NCI-H2227 treated with DMSO at 0.1 percent for 48 hours (cell line): Measurements from ENCODE around the gene EVI2A.

Experiments used
- DNase-seq: peaks from one replicate; lab custom pipeline; 2025; lab: John Stamatoyannopoulos, UW

The EVI2A gene

DNA sequence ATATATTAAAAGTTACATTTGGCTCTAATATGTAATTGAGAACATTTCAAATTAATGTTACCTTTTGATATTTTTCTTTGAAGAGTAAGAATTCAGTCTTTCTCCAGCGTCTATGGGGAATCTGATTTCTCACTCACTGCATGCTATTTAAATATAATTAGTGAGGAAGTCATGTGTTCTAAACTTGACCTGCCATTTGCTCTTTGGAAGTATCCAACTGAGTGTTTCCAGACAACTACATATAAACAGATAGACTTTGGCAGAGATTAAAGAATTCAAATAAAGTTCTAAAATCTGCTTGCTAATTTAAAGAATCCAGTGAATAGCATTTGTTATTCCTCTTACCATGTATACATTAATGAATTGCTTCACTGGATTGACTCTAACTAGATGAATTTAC is 47.9 kb downstream of the EVI2A start:
- no peak for DNase-seq

DNA sequence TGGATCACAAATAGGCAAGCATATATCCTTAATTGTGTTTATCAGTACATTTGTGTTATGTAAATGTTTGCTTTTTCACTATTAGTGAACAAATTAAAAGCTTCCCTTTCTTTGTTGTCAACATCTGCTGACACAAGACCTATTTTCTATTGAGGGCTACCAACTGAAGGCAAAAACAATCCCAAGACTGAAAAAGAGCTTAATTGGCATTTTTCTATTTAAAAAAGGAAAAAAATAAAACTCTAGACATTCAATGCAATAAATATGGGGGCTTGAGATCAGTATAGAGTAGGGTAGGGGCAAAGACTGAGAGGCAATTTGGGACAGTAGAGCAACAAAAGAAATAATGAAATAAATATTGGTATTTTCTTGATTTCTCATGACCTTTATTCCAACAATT is 48.6 kb downstream of the EVI2A start:
- no peak for DNase-seq

DNA sequence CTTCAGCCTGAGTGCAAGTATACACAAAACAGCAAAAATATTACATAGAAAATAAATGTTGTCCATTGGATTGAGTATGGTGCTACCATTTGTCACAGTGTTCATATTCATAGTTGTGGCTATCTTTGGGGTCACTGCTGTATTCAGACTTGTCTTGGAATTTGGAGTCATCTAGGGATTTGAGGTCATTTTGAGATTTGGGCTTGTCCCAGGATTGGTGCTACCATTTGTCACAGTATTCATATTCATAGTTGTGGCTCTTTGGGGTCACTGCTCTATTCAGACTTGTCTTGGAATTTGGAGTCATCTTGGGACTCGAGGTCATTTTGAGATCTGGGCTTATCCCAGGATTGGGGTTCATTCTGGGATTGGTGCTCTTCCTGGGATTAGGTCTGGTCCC is 49.2 kb downstream of the EVI2A start:
- DNase-seq = no peak

DNA sequence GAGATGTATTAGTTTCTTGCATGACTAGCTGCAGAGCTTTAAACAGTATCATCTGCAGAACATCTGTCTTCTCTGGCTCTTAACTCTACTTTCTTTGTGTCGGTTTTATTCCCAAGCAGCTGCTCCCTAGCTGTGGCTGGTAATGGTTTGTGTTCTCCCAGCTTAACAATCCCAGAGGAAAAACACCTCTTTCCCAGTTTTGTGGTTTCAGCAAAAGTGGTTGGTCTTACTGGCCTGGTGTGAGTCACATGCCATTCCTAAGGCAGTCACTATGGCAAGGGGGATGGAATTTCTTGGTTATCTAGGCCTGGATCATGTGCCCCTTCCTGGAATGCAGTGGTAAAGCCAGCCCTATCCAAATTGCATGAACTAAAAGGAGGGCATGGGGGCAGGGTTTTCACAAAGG is 51.8 kb downstream of the EVI2A start:
- no peak for DNase-seq

DNA sequence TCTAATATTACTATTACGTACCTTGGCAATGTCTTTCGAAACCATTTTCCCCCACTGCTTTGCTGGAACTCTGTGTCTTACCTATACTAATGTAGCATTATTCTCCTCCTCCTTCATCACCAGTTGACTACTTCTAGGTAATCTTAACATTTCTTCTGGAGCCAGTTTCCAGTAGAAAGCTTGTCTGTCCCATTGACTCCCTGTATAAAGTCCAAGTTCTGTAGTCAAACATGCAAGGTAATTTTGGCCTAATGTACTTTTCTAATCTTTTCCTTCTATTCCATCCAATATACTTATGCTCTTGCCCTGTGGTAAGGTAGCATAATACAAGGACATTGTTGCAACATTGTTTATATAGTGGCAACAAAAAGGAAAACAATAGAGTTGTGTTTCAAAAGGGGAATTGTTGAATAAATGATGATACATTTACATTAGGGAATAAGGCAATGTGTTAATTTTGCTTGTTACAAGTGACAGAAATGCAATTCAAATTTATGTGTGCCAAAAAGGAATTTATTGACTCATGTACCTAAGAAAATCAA is 52.3 kb downstream of the EVI2A start:
- DNase-seq = no peak
